ENCODE data around the gene APCDD1.

The APCDD1 gene

GRCh38 chr18:10453806-10454680 lies at the start of gene APCDD1:
Gene APCDD1 (plus strand): TSS chr18:10454635. CDS start chr18:10454982, 347 bp downstream.
- DNase-seq, result no peak

GRCh38 chr18:10405014-10405493 lies 49.4 kb upstream of the APCDD1 start:
- no peak for DNase-seq

GRCh38 chr18:10405816-10406663 lies 48.4 kb upstream of the APCDD1 start:
- DNase-seq, result no peak

GRCh38 chr18:10408131-10408530 lies 46.3 kb upstream of the APCDD1 start:
- no peak for DNase-seq

GRCh38 chr18:10409041-10409440 lies 45.4 kb upstream of the APCDD1 start:
- DNase-seq, result no peak

GRCh38 chr18:10410472-10411308 lies 43.7 kb upstream of the APCDD1 start:
- no peak for DNase-seq

GRCh38 chr18:10412933-10413332 lies 41.5 kb upstream of the APCDD1 start:
- no peak for DNase-seq

- DNase-seq, result no peak
These were observed 40.7 kb upstream of the APCDD1 start for GRCh38 chr18:10413722-10414121.

- DNase-seq, result no peak
These were observed 40.1 kb upstream of the APCDD1 start for GRCh38 chr18:10414293-10414842.

GRCh38 chr18:10416065-10416464 lies 38.4 kb upstream of the APCDD1 start:
- no peak for DNase-seq

- DNase-seq, result no peak
These were observed 37.2 kb upstream of the APCDD1 start for GRCh38 chr18:10417191-10417590.

- DNase-seq, result no peak
These were observed 36.8 kb upstream of the APCDD1 start for GRCh38 chr18:10417664-10418063.

GRCh38 chr18:10418836-10419235 lies 35.6 kb upstream of the APCDD1 start:
- no peak for DNase-seq

- no peak for DNase-seq
These were observed 34.9 kb upstream of the APCDD1 start for GRCh38 chr18:10419420-10420103.

GRCh38 chr18:10420561-10421352 lies 33.7 kb upstream of the APCDD1 start:
- DNase-seq, result no peak

- no peak for DNase-seq
These were observed 32.6 kb upstream of the APCDD1 start for GRCh38 chr18:10421859-10422258.

GRCh38 chr18:10422731-10423130 lies 31.7 kb upstream of the APCDD1 start:
- DNase-seq, result no peak

- no peak for DNase-seq
These were observed 29.7 kb upstream of the APCDD1 start for GRCh38 chr18:10424585-10425307.

- DNase-seq, result no peak
These were observed 23.8 kb upstream of the APCDD1 start for GRCh38 chr18:10430677-10431076.

GRCh38 chr18:10431680-10432079 lies 22.8 kb upstream of the APCDD1 start:
- DNase-seq, result no peak

All from AML-193 (cell line).